ENCODE results near the gene ABHD17A.

GRCh38 chr19:1840541-1841115 is 44.7 kb downstream of the ABHD17A start:
- no peak for TF ChIP-seq EZH2 (IDR thresholded peaks at IDR 0.05; ENCODE audit: low read length)
- TF ChIP-seq CTCF (optimal IDR thresholded peaks at IDR 0.05 in 1 of 3, IDR thresholded peaks at IDR 0.05 in 1 of 3, conservative IDR thresholded peaks at IDR 0.05 in 1 of 3; ENCODE audit: extremely low read depth in 1 of 3, insufficient read depth in 2 of 3, low read length in 3 of 3): no peak
